B cell (primary cell): Measurements from ENCODE around the gene JUNB. TPM values are rescaled to one million over a fixed set of nuclear protein-coding genes. Genes with fewer than 3 reads are reported as not detected.
A peak's percentile ranks its signal among the peaks of the same experiment; 100 is the strongest.

ENCODE experiments used
- ATAC-seq: fragments of 200-7000 bp; cut with Tn5 transposase; one replicate; pipeline ENCODE4 v1.10.0; 2021; ENCODE audit warnings: low read depth, mild to moderate bottlenecking, moderate number of reproducible peaks, moderate library complexity
- CTCF ChIA-PET: fragments of 350-600 bp; sonication (Branson Sonifier 250); formaldehyde crosslinking; loops from one replicate; lab custom pipeline; 2021; ENCODE audit warnings: antibody characterized with exemption, inconsistent platforms; lab: Charles Lee
- POLR2A ChIA-PET: fragments of 350-600 bp; sonication (Branson Sonifier 250); formaldehyde crosslinking; loops from one replicate; lab custom pipeline; 2021; ENCODE audit warnings: antibody characterized with exemption; lab: Charles Lee
- DNase-seq: peaks from one replicate; pipeline ENCODE4 v3.0.0; 2013
- H2AFZ ChIP-seq: 2 replicates; pipeline ENCODE4 v1.6.1; 2012; ENCODE audit warnings: mild to moderate bottlenecking, low read depth, low read length; ENCODE audit not compliant: insufficient read depth, poor library complexity, severe bottlenecking
- H3K27ac ChIP-seq, 2 donors: 1 replicate in 1 of 2; 2 replicates in 1 of 2; pipeline ENCODE4 v1.5.1; 2012 to 2013; ENCODE audit warnings: low read length in 2 of 2, mild to moderate bottlenecking in 2 of 2, moderate library complexity in 1 of 2
- H3K27me3 ChIP-seq, 4 experiments: fragments of 200-600 bp in 1 of 4; sonication (generic) in 1 of 4; replicated peaks in 1 of 4; 1 replicate in 2 of 4; 2 replicates in 2 of 4; pipeline versions ENCODE4 v1.6.1 to v1.7.0; 2013 to 2016; ENCODE audit warnings: low read length in 3 of 4, mild to moderate bottlenecking in 2 of 4, mixed read lengths in 1 of 4, moderate library complexity in 1 of 4; ENCODE audit not compliant: insufficient read depth in 4 of 4, control insufficient read depth in 3 of 4; ENCODE audit errors: control extremely low read depth in 1 of 4
- H3K36me3 ChIP-seq, 2 experiments: replicated peaks in 1 of 2; 1 replicate in 1 of 2; 2 replicates in 1 of 2; pipeline versions ENCODE4 v1.6.1 to v1.7.1; 2013; ENCODE audit warnings: low read length in 1 of 2; ENCODE audit not compliant: insufficient read depth in 2 of 2, control insufficient read depth in 1 of 2; ENCODE audit errors: control extremely low read depth in 1 of 2, extremely low read depth in 1 of 2
- H3K4me1 ChIP-seq, 2 donors: fragments of 200-600 bp in 1 of 2; sonication (generic) in 1 of 2; 1 replicate in 1 of 2; 2 replicates in 1 of 2; pipeline versions ENCODE4 v1.5.1 to v1.6.1; 2013 to 2017; ENCODE audit warnings: low read length in 2 of 2; ENCODE audit not compliant: control insufficient read depth in 2 of 2, insufficient read depth in 2 of 2
- H3K4me2 ChIP-seq: replicated peaks from 2 replicates; pipeline ENCODE3; 2012; ENCODE audit warnings: mild to moderate bottlenecking, low read depth, low read length; ENCODE audit not compliant: poor library complexity, severe bottlenecking
- H3K4me3 ChIP-seq, 5 experiments: fragments of 200-600 bp in 1 of 5; sonication (generic) in 1 of 5; 1 replicate in 3 of 5; 2 replicates in 2 of 5; pipeline versions ENCODE4 v1.5.1 to v1.7.0; 2011 to 2016; ENCODE audit warnings: low read length in 4 of 5, mild to moderate bottlenecking in 4 of 5, low read depth in 2 of 5, control low read depth in 1 of 5, moderate library complexity in 1 of 5; ENCODE audit not compliant: insufficient read depth in 1 of 5; ENCODE audit errors: control extremely low read depth in 1 of 5, extremely low read depth in 1 of 5
- H3K79me2 ChIP-seq: fragments of 200-600 bp; sonication (generic); one replicate; pipeline ENCODE4 v1.6.0; 2016; ENCODE audit warnings: low read length; ENCODE audit not compliant: control insufficient read depth, insufficient read depth
- H3K9ac ChIP-seq: fragments of 200-600 bp; sonication (generic); 2 replicates; pipeline ENCODE4 v1.6.1; 2017; ENCODE audit warnings: mild to moderate bottlenecking, low read length, moderate library complexity
- H3K9me3 ChIP-seq, 3 donors: one replicate each; pipeline versions ENCODE4 v1.6.1 to v1.7.1; 2013; ENCODE audit warnings: low read length in 2 of 3; ENCODE audit not compliant: control insufficient read depth in 2 of 3, insufficient read depth in 1 of 3; ENCODE audit errors: control extremely low read depth in 1 of 3
- H4K20me1 ChIP-seq: 2 replicates; pipeline ENCODE4 v1.6.0; 2012; ENCODE audit warnings: mild to moderate bottlenecking, low read length; ENCODE audit not compliant: insufficient read depth, control insufficient read depth, poor library complexity, severe bottlenecking
- H3K27ac Mint-ChIP-seq: one replicate; pipeline ENCODE4 v1.8.0; 2021; ENCODE audit warnings: mixed read lengths
- H3K27me3 Mint-ChIP-seq: one replicate; pipeline ENCODE4 v1.8.0; 2021; ENCODE audit warnings: mixed read lengths
- H3K4me1 Mint-ChIP-seq: one replicate; pipeline ENCODE4 v1.8.0; 2021; ENCODE audit warnings: mixed read lengths
- H3K4me3 Mint-ChIP-seq: one replicate; pipeline ENCODE4 v1.8.0; 2021; ENCODE audit warnings: mixed read lengths
- H3K9me3 Mint-ChIP-seq: one replicate; pipeline ENCODE4 v1.8.0; 2022; ENCODE audit warnings: mixed read lengths; ENCODE audit not compliant: insufficient read depth
- EZH2 ChIP-seq: IDR thresholded peaks from 2 replicates; pipeline ENCODE4 v1.6.1; 2012; ENCODE audit warnings: borderline replicate concordance, low read depth, mild to moderate bottlenecking, moderate library complexity, low read length; ENCODE audit not compliant: insufficient read depth, poor library complexity, severe bottlenecking
- WGBS: methylation state at CpG from one replicate; pipeline ENCODE4 v1.1.5; 2013; ENCODE audit warnings: missing lambda C conversion rate; ENCODE audit not compliant: insufficient coverage; 5-methylcytosine and 5-hydroxymethylcytosine counted together
- intact Hi-C: fragments of 100-400 bp; cut with micrococcal nuclease; formaldehyde crosslinking; loops from one replicate; pipeline ENCODE4 v1.10.0; 2022
- polyA plus RNA-seq: library from polyadenylated mRNA; depleted of rRNA; stranded (reverse); fragments of >200 nt; gene quantifications from 2 replicates; pipeline ENCODE4 v1.2.3, GENCODE V29; 2012
- total RNA-seq, 2 donors: library from RNA; stranded (reverse); fragments of 120-200 nt in 1 of 2; gene quantifications; 1 replicate in 1 of 2; 2 replicates in 1 of 2; pipeline versions ENCODE4 v1.2.3 to v1.2.4, GENCODE V29; 2013 to 2022
- TF ChIP-seq, protein P1 (sequence below): fragments of 200-600 bp; IDR thresholded peaks from one replicate; pipeline ENCODE4 v1.8.0; 2022; ENCODE audit warnings: antibody characterized with exemption, mild to moderate bottlenecking

Gene JUNB
- total and polyA plus RNA-seq, 2 donors (not counting 1 experiment from before 2014, with no cell fraction given): 206 to 4,055 TPM

DNA sequence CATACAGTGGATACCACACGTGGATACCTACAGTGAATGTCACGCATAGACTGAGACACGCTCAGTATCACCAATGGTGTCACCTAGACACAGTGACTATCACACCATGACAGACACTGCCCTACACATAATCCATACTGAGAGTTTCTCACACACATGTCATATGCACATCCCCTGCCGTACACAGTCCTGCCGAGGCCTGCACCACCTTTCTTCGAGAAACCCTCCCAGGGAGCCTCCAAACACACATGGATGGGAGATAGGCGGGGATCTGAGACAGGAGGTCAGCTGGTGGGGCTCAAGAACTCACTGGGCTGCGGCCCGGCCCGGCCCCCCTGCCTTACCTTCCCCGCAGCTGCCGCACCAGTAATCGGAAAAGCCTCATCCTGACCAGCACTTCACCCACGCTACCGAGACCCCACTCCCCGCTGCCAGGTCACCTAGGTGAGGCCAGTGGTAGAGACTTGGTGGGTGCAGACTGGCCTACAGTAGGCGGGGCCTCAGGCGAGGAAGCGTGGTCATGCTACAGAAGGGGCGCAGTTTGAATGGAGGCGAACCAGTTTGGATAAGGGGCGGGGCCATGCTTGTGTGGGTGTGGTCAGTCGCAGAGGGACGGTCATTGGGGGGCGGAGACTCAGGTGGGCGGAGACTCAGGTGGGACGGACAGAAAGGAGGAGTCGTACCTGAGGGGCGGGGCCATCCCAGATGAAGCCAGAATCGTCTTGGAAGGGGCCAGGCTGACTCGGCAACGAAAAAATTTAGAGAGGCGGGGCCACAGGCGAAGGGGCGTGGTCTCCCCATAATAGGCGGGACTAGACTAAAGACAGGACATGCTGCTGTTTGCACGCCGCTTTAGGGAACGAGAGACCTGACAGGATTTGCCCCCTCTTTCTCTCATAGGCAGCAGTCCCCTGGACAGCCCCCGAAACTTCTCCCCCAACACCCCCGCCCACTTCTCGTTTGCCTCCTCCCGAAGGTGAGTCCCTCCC is 49.1 kb downstream of the JUNB start:
- POLR2A ChIA-PET: interaction anchor here (0.6 to 0.7 kb wide), 2 partner anchors 22 to 160 kb away, joined by 3 to 4 read pairs; no protein-coding TSS in a partner anchor
- ATAC-seq (peak; percentile 22), DNase-seq (peak; percentile 57)
- H3K9me3 ChIP-seq: peaks cover 0 to 31% (median under 1%) of the 10 kb centered on the region in 3 donors
- no peak overlapping the region for H3K4me3 Mint-ChIP-seq
- H3K27ac Mint-ChIP-seq: no peak overlapping the region
- peak overlapping the region in 1 of 5 experiments; percentile 29 for H3K4me3 ChIP-seq
- H3K9me3 Mint-ChIP-seq: no peaks in the 10 kb centered on the region
- intact Hi-C loops: no loop called here
- no peak overlapping the region for H3K27ac ChIP-seq
- H3K36me3 ChIP-seq: no peaks in the 10 kb centered on the region
- peaks cover 39% of the 10 kb centered on the region for H3K4me1 Mint-ChIP-seq
- no peaks in the 10 kb centered on the region for H4K20me1 ChIP-seq
- peaks cover 66% of the 10 kb centered on the region for H3K27me3 Mint-ChIP-seq
- peaks cover 6 to 91% (median 50%) of the 10 kb centered on the region in 4 experiments for H3K27me3 ChIP-seq
- H3K9ac ChIP-seq: peak overlapping the region; percentile 15
- peak overlapping the region; percentile 9 for H2AFZ ChIP-seq
- peak overlapping the region; percentile 69 for H3K4me2 ChIP-seq
- 33% methylated on average over 43 of the region's 43 CpGs for WGBS
- no peaks in the 10 kb centered on the region for H3K79me2 ChIP-seq
- CTCF ChIA-PET: interaction anchor here (0.6 kb wide), 1 partner anchor 102 kb away, joined by 3 read pairs; no protein-coding TSS in a partner anchor
- TF ChIP-seq EZH2: no peak
- TF ChIP-seq, protein P1, sequence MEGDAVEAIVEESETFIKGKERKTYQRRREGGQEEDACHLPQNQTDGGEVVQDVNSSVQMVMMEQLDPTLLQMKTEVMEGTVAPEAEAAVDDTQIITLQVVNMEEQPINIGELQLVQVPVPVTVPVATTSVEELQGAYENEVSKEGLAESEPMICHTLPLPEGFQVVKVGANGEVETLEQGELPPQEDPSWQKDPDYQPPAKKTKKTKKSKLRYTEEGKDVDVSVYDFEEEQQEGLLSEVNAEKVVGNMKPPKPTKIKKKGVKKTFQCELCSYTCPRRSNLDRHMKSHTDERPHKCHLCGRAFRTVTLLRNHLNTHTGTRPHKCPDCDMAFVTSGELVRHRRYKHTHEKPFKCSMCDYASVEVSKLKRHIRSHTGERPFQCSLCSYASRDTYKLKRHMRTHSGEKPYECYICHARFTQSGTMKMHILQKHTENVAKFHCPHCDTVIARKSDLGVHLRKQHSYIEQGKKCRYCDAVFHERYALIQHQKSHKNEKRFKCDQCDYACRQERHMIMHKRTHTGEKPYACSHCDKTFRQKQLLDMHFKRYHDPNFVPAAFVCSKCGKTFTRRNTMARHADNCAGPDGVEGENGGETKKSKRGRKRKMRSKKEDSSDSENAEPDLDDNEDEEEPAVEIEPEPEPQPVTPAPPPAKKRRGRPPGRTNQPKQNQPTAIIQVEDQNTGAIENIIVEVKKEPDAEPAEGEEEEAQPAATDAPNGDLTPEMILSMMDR: no peak
- H3K4me1 ChIP-seq: peaks cover 29 to 41% of the 10 kb centered on the region in 2 donors
